HG03135 (cell line): ENCODE measurements around the gene TMEM131.

Source experiments
- ATAC-seq: cut with Tn5 transposase; IDR thresholded peaks from one replicate; pipeline ENCODE4 v1.9.1; 2021; ENCODE audit warnings: mild to moderate bottlenecking, moderate library complexity; ENCODE audit not compliant: unreplicated experiment

The TMEM131 gene

GRCh38 chr2:97769711-97770110, 226.0 kb downstream of the TMEM131 start:
- no peak for ATAC-seq

GRCh38 chr2:97769308-97769707, 226.4 kb downstream of the TMEM131 start:
- ATAC-seq: no peak

GRCh38 chr2:97766567-97766966, 229.2 kb downstream of the TMEM131 start:
- no peak for ATAC-seq

GRCh38 chr2:97765933-97766332, 229.8 kb downstream of the TMEM131 start:
- ATAC-seq: no peak

GRCh38 chr2:97764559-97765263, 231.0 kb downstream of the TMEM131 start:
- no peak for ATAC-seq

GRCh38 chr2:97763176-97763845, 232.4 kb downstream of the TMEM131 start:
- ATAC-seq: no peak

- ATAC-seq: no peak
These were observed 234.6 kb downstream of the TMEM131 start for GRCh38 chr2:97761192-97761591.

GRCh38 chr2:97760480-97761049, 235.2 kb downstream of the TMEM131 start:
- no peak for ATAC-seq

- ATAC-seq: no peak
These were observed 235.9 kb downstream of the TMEM131 start for GRCh38 chr2:97759727-97760407.

GRCh38 chr2:97758131-97758705, 237.5 kb downstream of the TMEM131 start:
- no peak for ATAC-seq

- ATAC-seq: no peak
These were observed 238.7 kb downstream of the TMEM131 start for GRCh38 chr2:97757062-97757461.

GRCh38 chr2:97755491-97755890, 240.3 kb downstream of the TMEM131 start:
- ATAC-seq: no peak

- ATAC-seq: no peak
These were observed 240.9 kb downstream of the TMEM131 start for GRCh38 chr2:97754690-97755346.

GRCh38 chr2:97752342-97753334, 243.1 kb downstream of the TMEM131 start:
- no peak for ATAC-seq

- ATAC-seq: no peak
These were observed 244.0 kb downstream of the TMEM131 start for GRCh38 chr2:97751752-97752151.

- no peak for ATAC-seq
These were observed 245.7 kb downstream of the TMEM131 start for GRCh38 chr2:97750017-97750416.

GRCh38 chr2:97749581-97749980, 246.2 kb downstream of the TMEM131 start:
- ATAC-seq: no peak

- no peak for ATAC-seq
These were observed 248.0 kb downstream of the TMEM131 start for GRCh38 chr2:97747716-97748115.

GRCh38 chr2:97747285-97747684, 248.5 kb downstream of the TMEM131 start:
- no peak for ATAC-seq
